ENCODE data around the gene RBM47. TPM values are rescaled to one million over a fixed set of nuclear protein-coding genes. Genes with fewer than 3 reads are reported as not detected.

RBM47 gene
- total and polyA plus RNA-seq, 12 donors, result 0.41 to 14.0 (median 2.1) TPM

DNA sequence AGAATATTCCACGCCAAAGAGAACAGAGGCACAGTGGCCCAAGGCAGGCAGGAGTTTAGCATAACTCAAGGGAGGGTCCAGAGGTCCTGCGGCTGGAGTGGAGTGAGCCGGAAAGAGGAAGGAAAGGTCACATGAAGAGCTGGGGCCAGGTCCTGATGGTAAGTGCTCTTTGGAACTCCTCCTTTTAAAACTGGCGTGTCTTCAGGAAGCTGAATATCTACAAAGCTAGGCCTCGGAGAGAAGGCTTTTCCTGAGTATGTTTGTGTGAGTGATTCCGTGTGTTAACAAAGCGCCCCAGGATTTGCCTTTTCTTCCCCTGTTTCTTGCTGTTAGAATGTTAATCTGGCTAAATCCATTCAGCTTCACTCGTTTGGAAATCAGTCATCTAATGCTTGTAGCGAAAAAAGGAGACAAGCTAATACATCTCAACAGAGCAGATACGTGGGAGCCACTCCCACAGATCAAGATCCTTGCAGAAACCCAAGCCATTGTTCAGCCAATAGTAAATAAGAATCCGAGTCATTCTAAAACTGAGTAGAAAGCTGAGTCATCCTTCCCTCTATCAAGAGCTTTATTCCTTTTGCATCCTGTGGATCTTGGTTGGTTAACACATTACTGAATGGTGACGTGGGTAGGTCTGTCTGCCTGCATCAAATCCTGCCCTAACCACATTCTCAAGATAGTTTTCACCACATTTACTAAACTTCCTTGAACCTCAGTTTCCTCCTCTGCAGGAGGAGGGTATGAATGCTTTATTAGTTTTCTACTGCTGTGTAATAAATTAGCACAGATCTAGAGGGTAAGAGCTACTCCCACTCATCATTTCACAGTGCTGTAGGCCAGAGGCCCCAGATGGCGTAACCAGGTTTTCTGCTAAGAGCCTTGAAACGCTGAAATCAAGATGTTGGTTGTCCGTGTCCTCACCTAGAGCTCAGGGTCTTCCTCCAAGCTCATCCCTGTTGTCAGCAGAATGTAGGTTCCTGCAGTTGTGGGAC is 43.2 kb upstream of the RBM47 start:
- intact Hi-C loops (cut with DNase I), result no loop called here
- H3K36me3 ChIP-seq, result no peaks in the 10 kb centered on the region
- ATAC-seq (peak in 6 of 8 donors; percentile 42 to 73 (median 68)), DNase-seq (peak in 1 of 2 donors; percentile 10)
- H3K27me3 ChIP-seq, result peaks cover 0 to 6% (median 0%) of the 10 kb centered on the region in 7 donors
- TF ChIP-seq, protein P1, sequence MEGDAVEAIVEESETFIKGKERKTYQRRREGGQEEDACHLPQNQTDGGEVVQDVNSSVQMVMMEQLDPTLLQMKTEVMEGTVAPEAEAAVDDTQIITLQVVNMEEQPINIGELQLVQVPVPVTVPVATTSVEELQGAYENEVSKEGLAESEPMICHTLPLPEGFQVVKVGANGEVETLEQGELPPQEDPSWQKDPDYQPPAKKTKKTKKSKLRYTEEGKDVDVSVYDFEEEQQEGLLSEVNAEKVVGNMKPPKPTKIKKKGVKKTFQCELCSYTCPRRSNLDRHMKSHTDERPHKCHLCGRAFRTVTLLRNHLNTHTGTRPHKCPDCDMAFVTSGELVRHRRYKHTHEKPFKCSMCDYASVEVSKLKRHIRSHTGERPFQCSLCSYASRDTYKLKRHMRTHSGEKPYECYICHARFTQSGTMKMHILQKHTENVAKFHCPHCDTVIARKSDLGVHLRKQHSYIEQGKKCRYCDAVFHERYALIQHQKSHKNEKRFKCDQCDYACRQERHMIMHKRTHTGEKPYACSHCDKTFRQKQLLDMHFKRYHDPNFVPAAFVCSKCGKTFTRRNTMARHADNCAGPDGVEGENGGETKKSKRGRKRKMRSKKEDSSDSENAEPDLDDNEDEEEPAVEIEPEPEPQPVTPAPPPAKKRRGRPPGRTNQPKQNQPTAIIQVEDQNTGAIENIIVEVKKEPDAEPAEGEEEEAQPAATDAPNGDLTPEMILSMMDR (IDR thresholded peaks at IDR 0.05), result no peak
- peaks cover 0 to 27% (median 0%) of the 10 kb centered on the region in 9 donors for H3K4me1 ChIP-seq
- H3K27ac ChIP-seq, result peak overlapping the region in 1 of 10 donors; percentile 79
- H3K4me3 ChIP-seq, result no peak overlapping the region
- H3K9me3 ChIP-seq, result no peaks in the 10 kb centered on the region
- 56 to 64% methylated on average over 15 of the region's 15 CpGs for WGBS, 2 donors

DNA sequence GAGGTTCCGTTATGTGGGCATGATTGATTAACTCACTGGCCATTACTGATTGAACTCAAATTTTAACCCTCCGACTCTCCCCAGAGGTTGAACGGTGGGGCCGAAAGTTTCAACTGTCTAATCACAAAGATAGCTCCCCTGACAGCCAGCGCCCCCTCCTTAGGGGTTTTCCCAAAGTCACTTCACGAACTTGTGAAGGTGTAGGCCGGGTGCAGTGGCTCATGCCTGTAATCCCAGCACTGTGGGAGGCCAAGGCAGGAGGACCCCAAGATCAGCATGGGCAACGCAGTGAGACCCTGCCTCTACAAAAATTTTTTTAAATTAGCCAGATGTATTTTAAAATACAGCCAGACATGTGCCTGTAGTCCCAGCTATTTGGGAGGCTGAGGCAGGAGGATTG is 39.8 kb upstream of the RBM47 start:
- 87 to 88% methylated on average over 8 of the region's 8 CpGs for WGBS, 2 donors
- TF ChIP-seq, protein P1 (IDR thresholded peaks at IDR 0.05), result no peak

DNA sequence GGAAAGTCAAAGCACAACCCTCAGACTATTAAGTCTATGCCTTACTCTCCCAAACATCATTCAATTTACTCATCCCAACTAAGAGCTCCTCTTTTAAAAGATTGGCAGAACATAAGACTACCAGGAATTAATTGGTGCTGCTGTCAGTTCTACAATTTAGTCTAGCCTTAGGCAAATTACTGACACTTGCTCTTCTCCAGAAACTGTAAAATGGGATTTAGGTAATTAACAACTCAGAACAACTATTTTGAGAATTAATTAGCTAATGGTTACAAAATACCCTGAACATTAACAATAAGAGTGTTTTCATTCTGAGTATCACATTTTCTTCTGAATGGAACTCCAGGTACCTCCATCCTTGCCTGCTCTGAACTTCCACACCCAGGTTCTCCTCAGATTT is 36.2 kb upstream of the RBM47 start:
- TF ChIP-seq, protein P1 (IDR thresholded peaks at IDR 0.05), result no peak
- no peak for ATAC-seq

More for the DNA sequence above, 39.8 kb upstream of the RBM47 start:
- Histone ChIP-seq H3K27ac (no peak overlapping the region), H3K9me3 (no peaks in the 10 kb centered on the region), H3K4me3 (no peak overlapping the region), H3K4me1 (peaks cover 0 to 27% (median 0%) of the 10 kb centered on the region in 9 donors), H3K36me3 (no peaks in the 10 kb centered on the region), H3K27me3 (peaks cover 0 to 6% (median 0%) of the 10 kb centered on the region in 7 donors)
- intact Hi-C loops (cut with DNase I), result no loop called here
- no peak for DNase-seq
- ATAC-seq, result no peak

DNA sequence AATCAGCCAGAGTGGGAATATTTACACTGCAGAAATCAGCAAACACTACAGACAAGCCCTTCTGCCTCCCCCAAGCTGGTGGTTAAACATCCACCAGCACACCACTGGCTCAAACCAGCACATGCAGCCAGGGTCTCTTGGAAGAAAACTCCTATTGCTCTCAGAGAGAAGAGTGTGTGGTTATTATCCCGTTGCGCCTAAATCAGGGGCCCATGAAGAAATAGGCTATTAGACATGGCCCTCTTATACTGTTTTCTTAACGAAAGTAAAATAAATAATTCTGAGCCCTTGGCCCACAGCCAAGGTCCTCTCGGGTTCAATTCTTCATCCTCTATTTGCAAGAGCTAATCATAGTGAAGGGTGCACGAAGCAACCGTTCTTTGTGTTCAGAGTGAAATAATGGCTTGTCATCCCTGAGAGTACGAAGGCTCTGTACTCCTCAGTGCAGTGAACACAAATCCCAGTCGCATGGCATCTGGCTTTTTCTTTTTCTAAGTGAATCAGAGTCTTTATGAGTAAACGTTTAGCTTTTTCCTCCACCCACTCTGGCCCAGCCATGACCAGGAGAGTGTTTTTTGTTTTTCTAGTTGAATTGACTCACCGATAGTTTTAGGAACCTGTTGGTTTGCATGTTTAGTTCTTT is 33.4 kb upstream of the RBM47 start:
- Histone ChIP-seq H3K9me3 (no peaks in the 10 kb centered on the region), H3K4me3 (no peak overlapping the region), H3K27me3 (peaks cover 0 to 4% (median 0%) of the 10 kb centered on the region in 7 donors), H3K4me1 (peaks cover 0 to 1% (median 0%) of the 10 kb centered on the region in 9 donors), H3K36me3 (no peaks in the 10 kb centered on the region), H3K27ac (no peak overlapping the region)
- DNase-seq (no peak), ATAC-seq (no peak)
- intact Hi-C loops (cut with DNase I), result no loop called here
- TF ChIP-seq, protein P1 (IDR thresholded peaks at IDR 0.05), result no peak
- 46 to 61% methylated on average over 10 of the region's 10 CpGs for WGBS, 2 donors

More for the DNA sequence above, 36.2 kb upstream of the RBM47 start:
- intact Hi-C loops (cut with DNase I), result no loop called here
- Histone ChIP-seq H3K36me3 (no peaks in the 10 kb centered on the region), H3K4me3 (no peak overlapping the region), H3K4me1 (peaks cover 0 to 3% (median 0%) of the 10 kb centered on the region in 9 donors), H3K27ac (no peak overlapping the region), H3K27me3 (peaks cover 0 to 4% (median 0%) of the 10 kb centered on the region in 7 donors), H3K9me3 (no peaks in the 10 kb centered on the region)
- DNase-seq, result no peak
